Panc1 (cell line): ENCODE measurements around the gene PSORS1C1. TPM values are rescaled to one million over a fixed set of nuclear protein-coding genes. Genes with fewer than 3 reads are reported as not detected.

Experiments
- ATAC-seq: fragments of 200-7000 bp; cut with Tn5 transposase; 2 replicates; pipeline ENCODE4 v1.9.1; 2020; ENCODE audit warnings: mild to moderate bottlenecking, moderate library complexity
- BruUV-seq: library from RNA; stranded (reverse); fragments of 400-500 nt; replicated peaks from 2 replicates; lab custom pipeline; 2021; lab: Mats Ljungman, UMichigan
- CTCF ChIA-PET: fragments of 300-600 bp; sonication (Branson Sonifier 250); formaldehyde crosslinking; loops from one replicate; lab custom pipeline; 2022; ENCODE audit warnings: antibody characterized with exemption; lab: Charles Lee
- POLR2A ChIA-PET: fragments of 300-600 bp; sonication (Branson Sonifier 250); formaldehyde crosslinking; loops from one replicate; lab custom pipeline; 2022; ENCODE audit warnings: antibody characterized with exemption; lab: Charles Lee
- DNase-seq: peaks from one replicate; pipeline ENCODE4 v3.0.0-alpha.2; 2010; ENCODE audit warnings: low read depth, low spot score
- H3K27ac ChIP-seq: 2 replicates; pipeline ENCODE4 v1.5.1; 2011; ENCODE audit warnings: mild to moderate bottlenecking, low read length, inconsistent platforms
- H3K27me3 ChIP-seq: fragments of 200-500 bp; sonication (Bioruptor generic); 2 replicates; pipeline ENCODE4 v1.6.0; 2014; ENCODE audit warnings: low read length, inconsistent platforms; ENCODE audit not compliant: control insufficient read depth, insufficient read depth
- H3K36me3 ChIP-seq: fragments of 200-500 bp; sonication (Bioruptor generic); 2 replicates; pipeline ENCODE4 v1.5.1; 2014; ENCODE audit warnings: inconsistent platforms, mild to moderate bottlenecking, low read length, moderate library complexity; ENCODE audit not compliant: control insufficient read depth, insufficient read depth
- H3K4me1 ChIP-seq: 2 replicates; pipeline ENCODE4 v1.5.1; 2011; ENCODE audit warnings: inconsistent platforms, mild to moderate bottlenecking, low read length, moderate library complexity; ENCODE audit not compliant: control insufficient read depth, insufficient read depth
- H3K4me3 ChIP-seq, 2 experiments: 2 replicates each; pipeline ENCODE4 v1.5.1; 2011 to 2012; ENCODE audit warnings: low read depth in 2 of 2, low read length in 2 of 2, mild to moderate bottlenecking in 2 of 2, inconsistent platforms in 1 of 2, moderate library complexity in 1 of 2
- H3K9me3 ChIP-seq: fragments of 200-500 bp; sonication (Bioruptor generic); 2 replicates; pipeline ENCODE4 v1.5.1; 2014; ENCODE audit warnings: low read depth, mild to moderate bottlenecking, inconsistent platforms, low read length, moderate library complexity; ENCODE audit not compliant: control insufficient read depth, insufficient read depth
- POLR2AphosphoS5 ChIP-seq: IDR thresholded peaks from 2 replicates; pipeline ENCODE4 v1.6.1; 2012; ENCODE audit warnings: mild to moderate bottlenecking, low read depth, low read length, moderate library complexity
- SIN3A ChIP-seq: IDR thresholded peaks from 2 replicates; pipeline ENCODE4 v1.6.1; 2012; ENCODE audit warnings: low read depth, mild to moderate bottlenecking, low read length, moderate library complexity, borderline replicate concordance; ENCODE audit not compliant: insufficient read depth
- TCF7L2 ChIP-seq: IDR thresholded peaks from 2 replicates; pipeline ENCODE4 v1.6.1; 2011; ENCODE audit warnings: mild to moderate bottlenecking, low read depth, low read length, inconsistent platforms
- in situ Hi-C: cut with HindIII; loops from 2 replicates; pipeline ENCODE4 v1.10.0; 2016; ENCODE audit warnings: low sequenced_read_pairs, low pct_unique_long_range_greater_than_20kb
- intact Hi-C: fragments of 100-400 bp; cut with micrococcal nuclease; formaldehyde crosslinking; loops from one replicate; pipeline ENCODE4 v1.10.0; 2022; ENCODE audit not compliant: unreplicated experiment
- total RNA-seq: library from RNA; stranded (reverse); gene quantifications from one replicate; pipeline ENCODE4 v1.2.1, GENCODE V29; 2021; ENCODE audit not compliant: unreplicated experiment
- TF ChIP-seq, protein P1 (sequence below), 2 experiments: IDR thresholded peaks; 2 replicates each; pipeline ENCODE4 v1.6.1; 2011 to 2012; ENCODE audit warnings: low read depth in 2 of 2, control low read depth in 1 of 2, low read length in 1 of 2, mild to moderate bottlenecking in 1 of 2, moderate library complexity in 1 of 2; ENCODE audit not compliant: insufficient read depth in 1 of 2
- TF ChIP-seq, protein P2 (sequence below): fragments of 450-650 bp; IDR thresholded peaks from 2 replicates; pipeline ENCODE4 v1.5.1; 2017; ENCODE audit warnings: mild to moderate bottlenecking

The PSORS1C1 gene
- total RNA-seq, 1 experiment from 2014 or later = 2.9 TPM

GRCh38 chr6:31098449-31098938 lies 16.1 kb upstream of the PSORS1C1 start:
- BruUV-seq = no TSS peak
- ATAC-seq = no peak
- intact Hi-C loops (no loop called here), in situ Hi-C loops (no loop called here)
- ChIA-PET CTCF (no interaction called here), POLR2A (no interaction called here)
- no peak overlapping the region for H3K27ac ChIP-seq
- DNase-seq = no peak
- no peak overlapping the region for H3K4me3 ChIP-seq
- H3K9me3 ChIP-seq = no peaks in the 10 kb centered on the region
- H3K27me3 ChIP-seq = no peaks in the 10 kb centered on the region
- peaks cover 5% of the 10 kb centered on the region; the same call in 1 of the 2 replicates for H3K4me1 ChIP-seq
- TF ChIP-seq, protein P1, sequence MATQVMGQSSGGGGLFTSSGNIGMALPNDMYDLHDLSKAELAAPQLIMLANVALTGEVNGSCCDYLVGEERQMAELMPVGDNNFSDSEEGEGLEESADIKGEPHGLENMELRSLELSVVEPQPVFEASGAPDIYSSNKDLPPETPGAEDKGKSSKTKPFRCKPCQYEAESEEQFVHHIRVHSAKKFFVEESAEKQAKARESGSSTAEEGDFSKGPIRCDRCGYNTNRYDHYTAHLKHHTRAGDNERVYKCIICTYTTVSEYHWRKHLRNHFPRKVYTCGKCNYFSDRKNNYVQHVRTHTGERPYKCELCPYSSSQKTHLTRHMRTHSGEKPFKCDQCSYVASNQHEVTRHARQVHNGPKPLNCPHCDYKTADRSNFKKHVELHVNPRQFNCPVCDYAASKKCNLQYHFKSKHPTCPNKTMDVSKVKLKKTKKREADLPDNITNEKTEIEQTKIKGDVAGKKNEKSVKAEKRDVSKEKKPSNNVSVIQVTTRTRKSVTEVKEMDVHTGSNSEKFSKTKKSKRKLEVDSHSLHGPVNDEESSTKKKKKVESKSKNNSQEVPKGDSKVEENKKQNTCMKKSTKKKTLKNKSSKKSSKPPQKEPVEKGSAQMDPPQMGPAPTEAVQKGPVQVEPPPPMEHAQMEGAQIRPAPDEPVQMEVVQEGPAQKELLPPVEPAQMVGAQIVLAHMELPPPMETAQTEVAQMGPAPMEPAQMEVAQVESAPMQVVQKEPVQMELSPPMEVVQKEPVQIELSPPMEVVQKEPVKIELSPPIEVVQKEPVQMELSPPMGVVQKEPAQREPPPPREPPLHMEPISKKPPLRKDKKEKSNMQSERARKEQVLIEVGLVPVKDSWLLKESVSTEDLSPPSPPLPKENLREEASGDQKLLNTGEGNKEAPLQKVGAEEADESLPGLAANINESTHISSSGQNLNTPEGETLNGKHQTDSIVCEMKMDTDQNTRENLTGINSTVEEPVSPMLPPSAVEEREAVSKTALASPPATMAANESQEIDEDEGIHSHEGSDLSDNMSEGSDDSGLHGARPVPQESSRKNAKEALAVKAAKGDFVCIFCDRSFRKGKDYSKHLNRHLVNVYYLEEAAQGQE (IDR thresholded peaks at IDR 0.05; ENCODE audit: insufficient read depth in 1 of 2, low read depth in 2 of 2, low read length in 1 of 2) = no peak
- TF ChIP-seq, protein P2, sequence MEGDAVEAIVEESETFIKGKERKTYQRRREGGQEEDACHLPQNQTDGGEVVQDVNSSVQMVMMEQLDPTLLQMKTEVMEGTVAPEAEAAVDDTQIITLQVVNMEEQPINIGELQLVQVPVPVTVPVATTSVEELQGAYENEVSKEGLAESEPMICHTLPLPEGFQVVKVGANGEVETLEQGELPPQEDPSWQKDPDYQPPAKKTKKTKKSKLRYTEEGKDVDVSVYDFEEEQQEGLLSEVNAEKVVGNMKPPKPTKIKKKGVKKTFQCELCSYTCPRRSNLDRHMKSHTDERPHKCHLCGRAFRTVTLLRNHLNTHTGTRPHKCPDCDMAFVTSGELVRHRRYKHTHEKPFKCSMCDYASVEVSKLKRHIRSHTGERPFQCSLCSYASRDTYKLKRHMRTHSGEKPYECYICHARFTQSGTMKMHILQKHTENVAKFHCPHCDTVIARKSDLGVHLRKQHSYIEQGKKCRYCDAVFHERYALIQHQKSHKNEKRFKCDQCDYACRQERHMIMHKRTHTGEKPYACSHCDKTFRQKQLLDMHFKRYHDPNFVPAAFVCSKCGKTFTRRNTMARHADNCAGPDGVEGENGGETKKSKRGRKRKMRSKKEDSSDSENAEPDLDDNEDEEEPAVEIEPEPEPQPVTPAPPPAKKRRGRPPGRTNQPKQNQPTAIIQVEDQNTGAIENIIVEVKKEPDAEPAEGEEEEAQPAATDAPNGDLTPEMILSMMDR = no peak
- TF ChIP-seq SIN3A = no peak
- no peak for TF ChIP-seq POLR2AphosphoS5
- no peak for TF ChIP-seq TCF7L2
- H3K36me3 ChIP-seq = no peaks in the 10 kb centered on the region

DNA sequence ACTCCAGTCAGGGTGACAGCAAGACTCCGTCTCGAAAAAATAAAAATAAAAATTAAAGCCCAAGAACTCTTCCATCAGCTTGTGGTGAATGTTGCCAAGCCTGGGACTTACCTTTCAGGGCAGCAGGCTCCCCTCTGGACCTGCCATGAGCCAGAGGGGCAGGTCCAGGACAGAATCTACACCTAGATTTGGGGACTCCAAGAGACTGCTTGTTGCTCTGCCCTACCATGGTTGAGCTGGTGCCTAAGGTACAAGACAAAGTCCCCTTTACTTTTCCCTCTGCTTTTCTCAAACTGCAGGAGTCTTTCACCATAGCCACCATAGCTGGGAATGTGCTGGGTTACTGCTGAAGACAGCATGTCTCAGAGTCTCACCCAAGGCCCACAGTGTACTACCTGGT lies 11.5 kb upstream of the PSORS1C1 start:
- ChIA-PET CTCF (interaction anchor here (0.6 kb wide), 1 partner anchor 1006 kb away, joined by 4 read pairs; the partner anchor contains the start of gene TNXB), POLR2A (no interaction called here)
- TF ChIP-seq POLR2AphosphoS5 = no peak
- no peak for TF ChIP-seq TCF7L2
- TF ChIP-seq, protein P2 = no peak
- TF ChIP-seq, protein P1 (IDR thresholded peaks at IDR 0.05; ENCODE audit: insufficient read depth in 1 of 2, low read depth in 2 of 2, low read length in 1 of 2) = no peak
- no peak for TF ChIP-seq SIN3A
- BruUV-seq = no TSS peak
- ATAC-seq (peak; percentile 37; the same call in 1 of the 2 replicates), DNase-seq (no peak)
- intact Hi-C loops = no loop called here
- no peaks in the 10 kb centered on the region for H3K4me1 ChIP-seq
- H3K4me3 ChIP-seq = no peak overlapping the region
- no peaks in the 10 kb centered on the region for H3K36me3 ChIP-seq
- H3K27me3 ChIP-seq = no peaks in the 10 kb centered on the region
- in situ Hi-C loops = no loop called here
- H3K9me3 ChIP-seq = no peaks in the 10 kb centered on the region
- H3K27ac ChIP-seq = no peak overlapping the region
